ENCODE measurements around the gene RFTN1. TPM values are rescaled to one million over a fixed set of nuclear protein-coding genes. Genes with fewer than 3 reads are reported as not detected.

Gene RFTN1
- total and polyA plus RNA-seq, 2 donors (not counting 1 experiment from before 2014, with no cell fraction given) = 32.4 to 156 TPM

GRCh38 chr3:16395212-16395611 is 118.3 kb downstream of the RFTN1 start:
- Histone ChIP-seq H3K4me1 (ENCODE audit: control insufficient read depth in 2 of 2, insufficient read depth in 2 of 2, low read length in 2 of 2) (peaks cover 0 to 10% of the 10 kb centered on the region in 2 donors), H3K36me3 (replicated peaks in 1 of 2; ENCODE audit: control extremely low read depth in 1 of 2, control insufficient read depth in 1 of 2, extremely low read depth in 1 of 2, insufficient read depth in 2 of 2, low read length in 1 of 2) (peaks cover 4 to 23% of the 10 kb centered on the region in 2 experiments), H3K4me3 (ENCODE audit: control extremely low read depth in 1 of 5, extremely low read depth in 1 of 5, insufficient read depth in 1 of 5, low read depth in 2 of 5, low read length in 4 of 5) (no peak overlapping the region), H3K27ac (ENCODE audit: low read length in 2 of 2) (no peak overlapping the region), H3K9ac (ENCODE audit: low read length) (no peak overlapping the region), H3K4me2 (replicated peaks; ENCODE audit: low read depth, low read length, poor library complexity, severe bottlenecking) (no peak overlapping the region), H3K27me3 (replicated peaks in 1 of 4; ENCODE audit: control extremely low read depth in 1 of 4, control insufficient read depth in 3 of 4, insufficient read depth in 4 of 4, low read length in 3 of 4) (no peaks in the 10 kb centered on the region), H3K79me2 (ENCODE audit: control insufficient read depth, insufficient read depth, low read length) (peaks cover 87% of the 10 kb centered on the region), H4K20me1 (ENCODE audit: control insufficient read depth, insufficient read depth, low read length, poor library complexity, severe bottlenecking) (peaks cover 25% of the 10 kb centered on the region), H3K9me3 (ENCODE audit: control extremely low read depth in 1 of 3, control insufficient read depth in 2 of 3, insufficient read depth in 1 of 3, low read length in 2 of 3) (no peaks in the 10 kb centered on the region), H2AFZ (ENCODE audit: insufficient read depth, low read depth, low read length, poor library complexity, severe bottlenecking) (no peak overlapping the region)
- ChIA-PET CTCF (interaction anchor here (0.7 to 1.4 kb wide), 3 partner anchors 9 to 105 kb away, joined by 3 read pairs; no protein-coding TSS in a partner anchor), POLR2A (no interaction called here)
- Mint-ChIP-seq H3K27ac (no peak overlapping the region), H3K4me1 (peaks cover 13% of the 10 kb centered on the region), H3K27me3 (no peaks in the 10 kb centered on the region), H3K9me3 (ENCODE audit: insufficient read depth) (no peaks in the 10 kb centered on the region), H3K4me3 (no peak overlapping the region)
- ATAC-seq (ENCODE audit: low read depth) (no peak), DNase-seq (no peak)
- intact Hi-C loops (cut with micrococcal nuclease) = no loop called here
- no peak for TF ChIP-seq EZH2 (IDR thresholded peaks at IDR 0.05; ENCODE audit: borderline replicate concordance, insufficient read depth, low read depth, low read length, poor library complexity, severe bottlenecking)
- TF ChIP-seq, protein P1, sequence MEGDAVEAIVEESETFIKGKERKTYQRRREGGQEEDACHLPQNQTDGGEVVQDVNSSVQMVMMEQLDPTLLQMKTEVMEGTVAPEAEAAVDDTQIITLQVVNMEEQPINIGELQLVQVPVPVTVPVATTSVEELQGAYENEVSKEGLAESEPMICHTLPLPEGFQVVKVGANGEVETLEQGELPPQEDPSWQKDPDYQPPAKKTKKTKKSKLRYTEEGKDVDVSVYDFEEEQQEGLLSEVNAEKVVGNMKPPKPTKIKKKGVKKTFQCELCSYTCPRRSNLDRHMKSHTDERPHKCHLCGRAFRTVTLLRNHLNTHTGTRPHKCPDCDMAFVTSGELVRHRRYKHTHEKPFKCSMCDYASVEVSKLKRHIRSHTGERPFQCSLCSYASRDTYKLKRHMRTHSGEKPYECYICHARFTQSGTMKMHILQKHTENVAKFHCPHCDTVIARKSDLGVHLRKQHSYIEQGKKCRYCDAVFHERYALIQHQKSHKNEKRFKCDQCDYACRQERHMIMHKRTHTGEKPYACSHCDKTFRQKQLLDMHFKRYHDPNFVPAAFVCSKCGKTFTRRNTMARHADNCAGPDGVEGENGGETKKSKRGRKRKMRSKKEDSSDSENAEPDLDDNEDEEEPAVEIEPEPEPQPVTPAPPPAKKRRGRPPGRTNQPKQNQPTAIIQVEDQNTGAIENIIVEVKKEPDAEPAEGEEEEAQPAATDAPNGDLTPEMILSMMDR (IDR thresholded peaks at IDR 0.05) = no peak
- WGBS (ENCODE audit: insufficient coverage) = 83% methylated on average over 1 of the region's 3 CpGs

GRCh38 chr3:16394639-16395038 is 118.9 kb downstream of the RFTN1 start:
- WGBS (ENCODE audit: insufficient coverage) = no CpG with 5 or more reads among the region's 1 CpG
- ChIA-PET CTCF (interaction anchor here (0.7 to 1.4 kb wide), 3 partner anchors 8 to 104 kb away, joined by 3 read pairs; no protein-coding TSS in a partner anchor), POLR2A (no interaction called here)
- H3K4me2 ChIP-seq (replicated peaks; ENCODE audit: low read depth, low read length, poor library complexity, severe bottlenecking) = no peak overlapping the region
- Mint-ChIP-seq H3K4me3 (no peak overlapping the region), H3K27me3 (no peaks in the 10 kb centered on the region), H3K4me1 (peaks cover 7% of the 10 kb centered on the region), H3K9me3 (ENCODE audit: insufficient read depth) (no peaks in the 10 kb centered on the region), H3K27ac (no peak overlapping the region)
- no peaks in the 10 kb centered on the region for H3K27me3 ChIP-seq (replicated peaks in 1 of 4; ENCODE audit: control extremely low read depth in 1 of 4, control insufficient read depth in 3 of 4, insufficient read depth in 4 of 4, low read length in 3 of 4)
- ATAC-seq (ENCODE audit: low read depth) = no peak
- H3K4me1 ChIP-seq (ENCODE audit: control insufficient read depth in 2 of 2, insufficient read depth in 2 of 2, low read length in 2 of 2) = peaks cover 0 to 4% of the 10 kb centered on the region in 2 donors
- peaks cover 19% of the 10 kb centered on the region for H4K20me1 ChIP-seq (ENCODE audit: control insufficient read depth, insufficient read depth, low read length, poor library complexity, severe bottlenecking)
- peaks cover 4 to 20% of the 10 kb centered on the region in 2 experiments for H3K36me3 ChIP-seq (replicated peaks in 1 of 2; ENCODE audit: control extremely low read depth in 1 of 2, control insufficient read depth in 1 of 2, extremely low read depth in 1 of 2, insufficient read depth in 2 of 2, low read length in 1 of 2)
- H2AFZ ChIP-seq (ENCODE audit: insufficient read depth, low read depth, low read length, poor library complexity, severe bottlenecking) = no peak overlapping the region
- peaks cover 0 to 2% (median 0%) of the 10 kb centered on the region in 3 donors for H3K9me3 ChIP-seq (ENCODE audit: control extremely low read depth in 1 of 3, control insufficient read depth in 2 of 3, insufficient read depth in 1 of 3, low read length in 2 of 3)
- no peak overlapping the region for H3K27ac ChIP-seq (ENCODE audit: low read length in 2 of 2)
- DNase-seq = no peak
- no peak overlapping the region for H3K9ac ChIP-seq (ENCODE audit: low read length)
- intact Hi-C loops (cut with micrococcal nuclease) = no loop called here
- H3K79me2 ChIP-seq (ENCODE audit: control insufficient read depth, insufficient read depth, low read length) = peaks cover 87% of the 10 kb centered on the region
- H3K4me3 ChIP-seq (ENCODE audit: control extremely low read depth in 1 of 5, extremely low read depth in 1 of 5, insufficient read depth in 1 of 5, low read depth in 2 of 5, low read length in 4 of 5) = no peak overlapping the region
- no peak for TF ChIP-seq EZH2 (IDR thresholded peaks at IDR 0.05; ENCODE audit: borderline replicate concordance, insufficient read depth, low read depth, low read length, poor library complexity, severe bottlenecking)
- TF ChIP-seq, protein P1 (IDR thresholded peaks at IDR 0.05) = no peak
